ENCODE results near the gene B3GAT1. TPM values are rescaled to one million over a fixed set of nuclear protein-coding genes. Genes with fewer than 3 reads are reported as not detected.

The B3GAT1 gene
- total RNA-seq, 1 donor from 2014 or later = 3.5 TPM

- no peak overlapping the region for H3K27ac Mint-ChIP-seq
Measured at GRCh38 chr11:134432776-134433175, 20.7 kb upstream of the B3GAT1 start.

GRCh38 chr11:134429106-134429505, 17.1 kb upstream of the B3GAT1 start:
- Mint-ChIP-seq H3K36me3 (no peaks in the 10 kb centered on the region), H3K4me1 (ENCODE audit: unreplicated experiment) (no peaks in the 10 kb centered on the region), H3K27me3 (peaks cover 45% of the 10 kb centered on the region), H3K27ac (no peak overlapping the region), H3K4me3 (no peak overlapping the region), H3K9me3 (no peaks in the 10 kb centered on the region)
- no peak for DNase-seq (ENCODE audit: extremely low spot score, unreplicated experiment)
- no peak for TF ChIP-seq CTCF (conservative IDR thresholded peaks at IDR 0.05)

More at GRCh38 chr11:134432776-134433175, 20.7 kb upstream of the B3GAT1 start:
- Mint-ChIP-seq H3K36me3 (no peaks in the 10 kb centered on the region), H3K4me3 (no peak overlapping the region), H3K9me3 (no peaks in the 10 kb centered on the region), H3K27me3 (peaks cover 23% of the 10 kb centered on the region), H3K4me1 (ENCODE audit: unreplicated experiment) (no peaks in the 10 kb centered on the region)
- DNase-seq (ENCODE audit: extremely low spot score, unreplicated experiment) = no peak
- TF ChIP-seq CTCF (conservative IDR thresholded peaks at IDR 0.05) = no peak

- Mint-ChIP-seq H3K27me3 (peaks cover 49% of the 10 kb centered on the region), H3K4me1 (ENCODE audit: unreplicated experiment) (no peaks in the 10 kb centered on the region), H3K9me3 (no peaks in the 10 kb centered on the region), H3K36me3 (no peaks in the 10 kb centered on the region), H3K4me3 (no peak overlapping the region), H3K27ac (no peak overlapping the region)
- TF ChIP-seq CTCF (conservative IDR thresholded peaks at IDR 0.05) = no peak
- no peak for DNase-seq (ENCODE audit: extremely low spot score, unreplicated experiment)
Measured at GRCh38 chr11:134425816-134426536, 13.9 kb upstream of the B3GAT1 start.

GRCh38 chr11:134425413-134425812, 13.4 kb upstream of the B3GAT1 start:
- TF ChIP-seq CTCF (conservative IDR thresholded peaks at IDR 0.05) = no peak
- Mint-ChIP-seq H3K27me3 (peaks cover 49% of the 10 kb centered on the region), H3K9me3 (no peaks in the 10 kb centered on the region), H3K4me3 (no peak overlapping the region), H3K27ac (no peak overlapping the region), H3K4me1 (ENCODE audit: unreplicated experiment) (no peaks in the 10 kb centered on the region), H3K36me3 (no peaks in the 10 kb centered on the region)
- DNase-seq (ENCODE audit: extremely low spot score, unreplicated experiment) = no peak

- peaks cover 3% of the 10 kb centered on the region for H3K9me3 Mint-ChIP-seq
- no peak overlapping the region for H3K4me3 Mint-ChIP-seq
- DNase-seq (ENCODE audit: extremely low spot score, unreplicated experiment) = no peak
- no peaks in the 10 kb centered on the region for H3K36me3 Mint-ChIP-seq
- no peaks in the 10 kb centered on the region for H3K4me1 Mint-ChIP-seq (ENCODE audit: unreplicated experiment)
- peaks cover 47% of the 10 kb centered on the region for H3K27me3 Mint-ChIP-seq
- H3K27ac Mint-ChIP-seq = no peak overlapping the region
- TF ChIP-seq CTCF (conservative IDR thresholded peaks at IDR 0.05) = no peak
Measured at GRCh38 chr11:134423106-134423505, 11.1 kb upstream of the B3GAT1 start.

Measured in type B pancreatic cell (in vitro differentiated cells).